ENCODE measurements around the gene AMACR.

Gene AMACR

DNA sequence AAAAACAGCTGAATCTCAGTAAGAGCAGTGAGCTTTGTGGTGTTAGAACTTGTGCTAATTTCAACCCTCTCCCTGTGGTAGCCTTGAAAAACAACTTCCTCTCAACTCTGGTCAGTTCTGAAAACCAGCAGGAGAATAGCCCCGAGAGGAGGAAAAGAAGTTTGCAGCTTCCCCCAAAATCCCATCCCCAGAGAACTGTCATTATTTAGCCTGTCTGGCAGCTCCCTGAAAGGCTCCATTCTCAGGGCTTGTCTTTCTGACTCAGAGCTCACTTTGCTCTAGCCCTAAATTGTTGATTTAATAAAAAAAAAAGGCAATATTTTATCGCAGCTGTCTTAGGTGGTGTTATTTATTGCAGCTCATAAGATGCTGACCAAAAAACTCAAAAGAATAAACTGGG is 12.0 kb downstream of the AMACR start:
- in situ Hi-C loops (cut with MboI; ENCODE audit: low sequenced_read_pairs, unreplicated experiment) = no loop called here

DNA sequence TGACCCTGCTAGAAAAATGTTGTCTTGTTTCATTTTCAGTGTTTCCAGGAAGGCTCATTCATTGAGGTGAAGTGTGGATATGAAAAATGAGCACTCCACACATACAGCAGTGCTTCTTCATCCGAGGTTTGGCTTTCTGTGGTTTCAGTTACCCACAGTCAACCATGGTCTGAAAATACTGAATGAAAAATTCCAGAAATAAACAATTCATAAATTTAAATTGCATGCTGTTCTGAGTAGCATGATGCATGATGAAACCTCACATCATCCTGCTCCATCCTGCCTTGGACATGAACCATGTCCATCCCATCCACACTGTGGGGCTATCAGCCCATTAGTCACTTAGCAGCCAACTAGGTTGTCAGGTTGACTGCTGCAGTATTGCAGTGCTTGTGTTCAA is 13.0 kb downstream of the AMACR start:
- in situ Hi-C loops (cut with MboI; ENCODE audit: low sequenced_read_pairs, unreplicated experiment) = no loop called here
- TF ChIP-seq, protein P1, sequence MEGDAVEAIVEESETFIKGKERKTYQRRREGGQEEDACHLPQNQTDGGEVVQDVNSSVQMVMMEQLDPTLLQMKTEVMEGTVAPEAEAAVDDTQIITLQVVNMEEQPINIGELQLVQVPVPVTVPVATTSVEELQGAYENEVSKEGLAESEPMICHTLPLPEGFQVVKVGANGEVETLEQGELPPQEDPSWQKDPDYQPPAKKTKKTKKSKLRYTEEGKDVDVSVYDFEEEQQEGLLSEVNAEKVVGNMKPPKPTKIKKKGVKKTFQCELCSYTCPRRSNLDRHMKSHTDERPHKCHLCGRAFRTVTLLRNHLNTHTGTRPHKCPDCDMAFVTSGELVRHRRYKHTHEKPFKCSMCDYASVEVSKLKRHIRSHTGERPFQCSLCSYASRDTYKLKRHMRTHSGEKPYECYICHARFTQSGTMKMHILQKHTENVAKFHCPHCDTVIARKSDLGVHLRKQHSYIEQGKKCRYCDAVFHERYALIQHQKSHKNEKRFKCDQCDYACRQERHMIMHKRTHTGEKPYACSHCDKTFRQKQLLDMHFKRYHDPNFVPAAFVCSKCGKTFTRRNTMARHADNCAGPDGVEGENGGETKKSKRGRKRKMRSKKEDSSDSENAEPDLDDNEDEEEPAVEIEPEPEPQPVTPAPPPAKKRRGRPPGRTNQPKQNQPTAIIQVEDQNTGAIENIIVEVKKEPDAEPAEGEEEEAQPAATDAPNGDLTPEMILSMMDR (IDR thresholded peaks at IDR 0.05; ENCODE audit: borderline replicate concordance, control extremely low read depth, extremely low read depth, insufficient read depth, missing control alignments) = peak; percentile 13
- DNase-seq (ENCODE audit: low spot score) = no peak

More for the DNA sequence above, 12.0 kb downstream of the AMACR start:
- TF ChIP-seq, protein P1 (IDR thresholded peaks at IDR 0.05; ENCODE audit: borderline replicate concordance, control extremely low read depth, extremely low read depth, insufficient read depth, missing control alignments) = no peak
- no peak for DNase-seq (ENCODE audit: low spot score)

DNA sequence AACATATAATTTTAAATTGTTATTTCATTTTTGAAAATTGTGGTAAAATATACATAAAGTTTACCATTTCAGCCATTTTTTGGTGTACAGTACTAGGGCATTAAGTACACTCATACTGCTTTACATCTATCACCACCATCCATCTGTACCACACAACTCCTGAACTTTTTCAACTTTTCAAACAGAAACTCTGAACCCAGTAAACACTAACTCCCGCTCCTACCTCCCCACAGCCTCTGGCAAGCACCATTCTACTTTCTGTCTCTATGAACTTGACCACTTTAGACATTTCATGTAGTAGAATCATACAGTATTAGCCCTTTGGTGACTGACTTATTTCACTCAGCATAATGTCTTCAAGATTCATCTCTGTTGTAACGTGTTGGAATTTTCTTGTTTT is 15.0 kb downstream of the AMACR start:
- in situ Hi-C loops (cut with MboI; ENCODE audit: low sequenced_read_pairs, unreplicated experiment) = no loop called here
- DNase-seq (ENCODE audit: low spot score) = no peak
- TF ChIP-seq, protein P1 (IDR thresholded peaks at IDR 0.05; ENCODE audit: borderline replicate concordance, control extremely low read depth, extremely low read depth, insufficient read depth, missing control alignments) = no peak

DNA sequence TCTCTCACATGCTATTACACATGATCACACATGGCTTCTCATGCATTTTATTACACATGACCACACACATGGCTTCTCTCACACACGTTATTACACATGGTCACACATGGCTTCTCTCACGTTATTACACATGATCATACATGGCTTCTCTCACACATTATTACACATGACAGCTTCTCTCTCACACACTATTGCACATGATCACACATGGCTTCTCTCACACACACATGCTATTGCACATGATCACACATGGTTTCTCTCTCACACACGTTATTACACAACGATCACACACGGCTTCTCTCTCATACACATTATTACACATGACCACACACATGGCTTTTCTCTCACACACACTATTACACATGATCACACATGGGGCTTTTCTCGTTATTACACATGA is 22.4 kb downstream of the AMACR start:
- no peak for DNase-seq (ENCODE audit: low spot score)
- TF ChIP-seq, protein P1 (IDR thresholded peaks at IDR 0.05; ENCODE audit: borderline replicate concordance, control extremely low read depth, extremely low read depth, insufficient read depth, missing control alignments) = no peak
- in situ Hi-C loops (cut with MboI; ENCODE audit: low sequenced_read_pairs, unreplicated experiment) = no loop called here

DNA sequence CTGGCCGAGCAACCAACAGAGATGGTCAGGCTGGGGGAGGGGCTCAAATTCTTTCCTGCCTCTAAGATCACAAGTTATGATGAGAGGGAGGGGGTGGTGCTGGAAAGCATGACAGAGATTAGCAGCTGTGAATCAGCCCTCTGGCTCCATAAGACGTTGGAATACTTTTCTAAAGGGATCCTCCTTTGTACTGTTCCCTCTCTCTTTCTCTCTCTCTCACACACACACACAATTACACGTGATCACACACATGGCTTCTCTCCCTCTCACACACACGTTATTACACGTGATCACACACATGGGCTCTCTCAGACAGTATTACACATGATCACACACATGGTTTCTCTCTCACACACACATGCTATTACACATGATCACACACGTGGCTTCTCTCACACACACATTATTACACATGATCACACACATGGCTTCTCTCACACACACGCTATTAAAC is 23.2 kb downstream of the AMACR start, which contains the start of gene SLC45A2:
Gene SLC45A2, minus strand, starts transcription at position 23 of the 454 bp plus-strand sequence. CDS start 110 bp downstream, outside the sequence.
- in situ Hi-C loops (cut with MboI; ENCODE audit: low sequenced_read_pairs, unreplicated experiment) = no loop called here
- DNase-seq (ENCODE audit: low spot score) = no peak
- TF ChIP-seq, protein P1 (IDR thresholded peaks at IDR 0.05; ENCODE audit: borderline replicate concordance, control extremely low read depth, extremely low read depth, insufficient read depth, missing control alignments) = no peak

DNA sequence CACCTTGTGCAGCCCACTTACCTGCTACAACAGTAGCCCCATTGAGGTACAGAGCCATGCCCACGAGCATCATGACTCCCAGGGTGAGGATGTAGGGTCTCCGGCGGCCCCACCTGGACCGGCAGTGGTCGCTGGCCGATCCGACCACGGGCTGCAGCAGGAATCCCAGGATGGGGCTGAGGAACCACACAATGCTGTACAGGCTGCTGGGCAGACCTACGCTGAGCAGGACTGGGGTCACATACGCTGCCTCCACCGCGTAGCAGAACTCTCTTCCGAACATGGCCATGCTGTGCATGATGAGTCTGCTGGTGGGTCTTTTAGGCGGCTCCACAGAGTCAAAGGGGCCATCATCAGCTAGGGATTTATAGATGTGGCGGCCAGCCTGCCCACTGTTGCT is 23.7 kb downstream of the AMACR start:
- DNase-seq (ENCODE audit: low spot score) = no peak
- in situ Hi-C loops (cut with MboI; ENCODE audit: low sequenced_read_pairs, unreplicated experiment) = no loop called here
- TF ChIP-seq, protein P1 (IDR thresholded peaks at IDR 0.05; ENCODE audit: borderline replicate concordance, control extremely low read depth, extremely low read depth, insufficient read depth, missing control alignments) = no peak
